Spleen (tissue), 11 donors: ENCODE results near the gene GCSH. TPM values are rescaled to one million over a fixed set of nuclear protein-coding genes. Genes with fewer than 3 reads are reported as not detected.
A peak's percentile ranks its signal among the peaks of the same experiment; 100 is the strongest.

ENCODE experiments used
- DNase-seq: peaks from one replicate; pipeline ENCODE4 v3.0.0-alpha.2; 2020
- H3K27ac ChIP-seq, 8 donors: fragments of 200-600 bp; sonication (generic) in 7 of 8; 1 replicate in 4 of 8; 2 replicates in 4 of 8; pipeline versions ENCODE4 v1.5.0 to v1.8.0; 2016 to 2021; ENCODE audit warnings: inconsistent platforms in 4 of 8, mild to moderate bottlenecking in 4 of 8, moderate library complexity in 1 of 8
- H3K27me3 ChIP-seq, 7 donors: fragments of 200-600 bp; sonication (generic) in 6 of 7; replicated peaks in 1 of 7; 1 replicate in 4 of 7; 2 replicates in 3 of 7; pipeline versions ENCODE4 v1.5.0 to v1.8.0; 2016 to 2021; ENCODE audit warnings: inconsistent platforms in 3 of 7, mild to moderate bottlenecking in 1 of 7
- H3K36me3 ChIP-seq, 6 donors: fragments of 200-600 bp; sonication (generic) in 5 of 6; 1 replicate in 4 of 6; 2 replicates in 2 of 6; pipeline versions ENCODE4 v1.5.0 to v1.8.0; 2016 to 2021; ENCODE audit warnings: inconsistent platforms in 2 of 6
- H3K4me1 ChIP-seq, 6 donors: fragments of 200-600 bp; sonication (generic) in 5 of 6; 1 replicate in 3 of 6; 2 replicates in 3 of 6; pipeline versions ENCODE4 v1.5.0 to v1.8.0; 2016 to 2021; ENCODE audit warnings: inconsistent platforms in 3 of 6
- H3K4me3 ChIP-seq, 8 donors: fragments of 200-600 bp; sonication (generic) in 7 of 8; 1 replicate in 4 of 8; 2 replicates in 4 of 8; pipeline versions ENCODE4 v1.5.0 to v1.8.0; 2016 to 2021; ENCODE audit warnings: inconsistent platforms in 4 of 8, mild to moderate bottlenecking in 4 of 8, moderate library complexity in 2 of 8
- H3K9me3 ChIP-seq, 8 donors: fragments of 200-600 bp; sonication (generic) in 7 of 8; 1 replicate in 4 of 8; 2 replicates in 4 of 8; pipeline versions ENCODE4 v1.5.0 to v1.8.0; 2016 to 2021; ENCODE audit warnings: inconsistent platforms in 4 of 8
- CTCF ChIP-seq, 11 experiments: fragments of 200-600 bp in 7 of 11; fragments of 450-650 bp in 4 of 11; sonication (generic) in 4 of 11; IDR thresholded peaks in 8 of 11; conservative IDR thresholded peaks in 3 of 11; 1 replicate in 7 of 11; 2 replicates in 4 of 11; pipeline versions ENCODE4 v1.4.0 to v1.8.0; 2016 to 2021; ENCODE audit warnings: antibody characterized with exemption in 11 of 11, inconsistent platforms in 4 of 11, mild to moderate bottlenecking in 1 of 11
- POLR2A ChIP-seq, 3 donors: fragments of 450-650 bp; IDR thresholded peaks; one replicate each; pipeline ENCODE4 v1.5.1; 2017; ENCODE audit warnings: antibody characterized with exemption in 3 of 3, mild to moderate bottlenecking in 1 of 3
- POLR2AphosphoS5 ChIP-seq, 3 donors: sonication (generic); formaldehyde crosslinking; IDR thresholded peaks; one replicate each; pipeline ENCODE4 v1.5.1; 2017; ENCODE audit warnings: antibody characterized with exemption in 3 of 3
- WGBS, 5 donors: extraction: QIAGEN DNeasy Blood & Tissue Kit in 3 of 5; methylation state at CpG; one replicate each; pipeline versions ENCODE4 v1.1.5 to v1.1.7; 2013 to 2018; 5-methylcytosine and 5-hydroxymethylcytosine counted together
- intact Hi-C: fragments of 100-400 bp; cut with DNase I; formaldehyde crosslinking; loops from one replicate; pipeline ENCODE4 v1.15.0; 2023; ENCODE audit warnings: low total_unique reads
- polyA plus RNA-seq, 3 donors: library from polyadenylated mRNA; stranded (reverse); fragments of 200-250 nt; gene quantifications; one replicate each; pipeline ENCODE4 v1.2.1, GENCODE V29; 2013
- total RNA-seq, 7 donors: library from RNA; depleted of rRNA in 3 of 7; stranded (reverse); fragments of >200 nt in 3 of 7; fragmentation: NEBNext Ultra II Directional in 4 of 7; extraction: Animal tissue kit (Norgen Biotek cat#: 25700) in 4 of 7; gene quantifications; one replicate each; pipeline versions ENCODE4 v1.1.0 to v1.2.1, GENCODE V29; 2016 to 2021
- donor health status: healthy with polysubstance abuse.
- donor health status: DM: no; HTN: no; CAD: no; lungs with moderate emphysema.
- donor health status: DM: no; HTN: no; CAD: no.
- donor health status: Bipolar disorder and iron deficiency.
- donor health status: healthy.
- donor health status: DM: no; HTN: no; CAD: no.
- donor health status: DM: yes; HTN: yes; CAD: no.

GCSH gene
- total and polyA plus RNA-seq, 10 donors: 7.3 to 14.8 (median 7.7) TPM

- Histone ChIP-seq H3K27me3 (no peaks in the 10 kb centered on the region), H3K36me3 (no peaks in the 10 kb centered on the region), H3K4me1 (peaks cover 0 to 26% (median 4%) of the 10 kb centered on the region in 6 donors), H3K9me3 (no peaks in the 10 kb centered on the region), H3K4me3 (no peak overlapping the region), H3K27ac (no peak overlapping the region)
- 95 to 99% (median 97%) methylated on average over 6 of the region's 6 CpGs for WGBS, 5 donors
- no peak for DNase-seq
- no peak for TF ChIP-seq CTCF (IDR thresholded peaks at IDR 0.05 in 8 of 11, conservative IDR thresholded peaks at IDR 0.05 in 3 of 11)
- intact Hi-C loops: no loop called here
Measured at GRCh38 chr16:81097230-81097629, 1.0 kb upstream of the GCSH start.

GRCh38 chr16:81096715-81097208 is 567 bp upstream of the GCSH start:
- no peak for DNase-seq
- intact Hi-C loops: no loop called here
- no peaks in the 10 kb centered on the region for H3K36me3 ChIP-seq
- peak overlapping the region in 5 of 8 donors; percentile 41 to 83 (median 76) for H3K27ac ChIP-seq
- no peak for TF ChIP-seq POLR2A (IDR thresholded peaks at IDR 0.05)
- TF ChIP-seq POLR2AphosphoS5 (IDR thresholded peaks at IDR 0.05): no peak
- TF ChIP-seq CTCF (IDR thresholded peaks at IDR 0.05 in 8 of 11, conservative IDR thresholded peaks at IDR 0.05 in 3 of 11): no peak
- peak overlapping the region in 6 of 8 donors; percentile 77 to 99 (median 92) for H3K4me3 ChIP-seq
- no peaks in the 10 kb centered on the region for H3K9me3 ChIP-seq
- 55 to 59% (median 57%) methylated on average over 8 of the region's 8 CpGs for WGBS, 5 donors
- peaks cover 0 to 26% (median 4%) of the 10 kb centered on the region in 6 donors for H3K4me1 ChIP-seq
- no peaks in the 10 kb centered on the region for H3K27me3 ChIP-seq

- DNase-seq: no peak
- H3K9me3 ChIP-seq: no peaks in the 10 kb centered on the region
- peak overlapping the region in 7 of 8 donors; percentile 46 to 83 (median 76) for H3K27ac ChIP-seq
- peaks cover 0 to 26% (median 4%) of the 10 kb centered on the region in 6 donors for H3K4me1 ChIP-seq
- peak overlapping the region; percentile 77 to 99 (median 90) for H3K4me3 ChIP-seq
- H3K36me3 ChIP-seq: no peaks in the 10 kb centered on the region
- TF ChIP-seq POLR2A (IDR thresholded peaks at IDR 0.05) (no peak), CTCF (IDR thresholded peaks at IDR 0.05 in 8 of 11, conservative IDR thresholded peaks at IDR 0.05 in 3 of 11) (no peak), POLR2AphosphoS5 (IDR thresholded peaks at IDR 0.05) (no peak)
- intact Hi-C loops: no loop called here
- H3K27me3 ChIP-seq: no peaks in the 10 kb centered on the region
- WGBS, 5 donors: 0 to 1% (median 1%) methylated on average over 8 to 22 of the region's 22 CpGs
Measured at GRCh38 chr16:81095653-81095952, 592 bp downstream of the GCSH start.

- peak overlapping the region in 2 of 8 donors; percentile 88 to 99 for H3K4me3 ChIP-seq
Measured at GRCh38 chr16:81094771-81095251, 1.4 kb downstream of the GCSH start.

More at GRCh38 chr16:81094771-81095251, 1.4 kb downstream of the GCSH start:
- WGBS, 5 donors: 80 to 83% (median 83%) methylated on average over 21 of the region's 21 CpGs
- DNase-seq: no peak
- no peaks in the 10 kb centered on the region for H3K9me3 ChIP-seq
- intact Hi-C loops: no loop called here
- H3K4me1 ChIP-seq: peaks cover 0 to 26% (median 4%) of the 10 kb centered on the region in 6 donors
- H3K36me3 ChIP-seq: peaks cover 0 to 2% (median 0%) of the 10 kb centered on the region in 6 donors
- no peak overlapping the region for H3K27ac ChIP-seq
- no peaks in the 10 kb centered on the region for H3K27me3 ChIP-seq
- TF ChIP-seq POLR2AphosphoS5 (IDR thresholded peaks at IDR 0.05) (no peak), POLR2A (IDR thresholded peaks at IDR 0.05) (no peak), CTCF (IDR thresholded peaks at IDR 0.05 in 8 of 11, conservative IDR thresholded peaks at IDR 0.05 in 3 of 11) (no peak)
